Thyroid gland (tissue), 4 donors: ENCODE data around the gene LYRM4. TPM values are rescaled to one million over a fixed set of nuclear protein-coding genes. Genes with fewer than 3 reads are reported as not detected.

ENCODE experiments used
- DNase-seq, 2 donors: peaks; one replicate each; pipeline ENCODE4 v3.0.0-alpha.2; 2019
- H3K27ac ChIP-seq, 3 donors: fragments of 200-600 bp; sonication (generic); 1 replicate in 2 of 3; 2 replicates in 1 of 3; pipeline ENCODE4 v1.5.1; 2016 to 2019; ENCODE audit warnings: mild to moderate bottlenecking in 1 of 3, moderate library complexity in 1 of 3
- H3K27me3 ChIP-seq: fragments of 200-600 bp; sonication (generic); one replicate; pipeline ENCODE4 v1.5.1; 2019
- H3K36me3 ChIP-seq, 2 donors: fragments of 200-600 bp; sonication (generic); one replicate each; pipeline ENCODE4 v1.5.1; 2016 to 2019
- H3K4me1 ChIP-seq, 2 donors: fragments of 200-600 bp; sonication (generic); one replicate each; pipeline ENCODE4 v1.5.1; 2017 to 2019
- H3K4me3 ChIP-seq, 3 donors: fragments of 200-600 bp; sonication (generic); replicated peaks in 1 of 3; 1 replicate in 2 of 3; 2 replicates in 1 of 3; pipeline ENCODE4 v1.5.1; 2016; ENCODE audit warnings: mild to moderate bottlenecking in 1 of 3
- H3K9me3 ChIP-seq: fragments of 200-600 bp; sonication (generic); one replicate; pipeline ENCODE4 v1.5.1; 2017
- CTCF ChIP-seq, 6 experiments: fragments of 200-600 bp in 3 of 6; fragments of 450-650 bp in 3 of 6; sonication (generic) in 3 of 6; IDR thresholded peaks; one replicate each; pipeline ENCODE4 v1.5.1; 2016 to 2019; ENCODE audit warnings: antibody characterized with exemption in 6 of 6, mild to moderate bottlenecking in 2 of 6, inconsistent platforms in 1 of 6, moderate library complexity in 1 of 6
- POLR2A ChIP-seq, 2 donors: fragments of 450-650 bp; IDR thresholded peaks; one replicate each; pipeline ENCODE4 v1.6.1; 2017; ENCODE audit warnings: antibody characterized with exemption in 2 of 2, mild to moderate bottlenecking in 2 of 2, moderate library complexity in 1 of 2
- WGBS, 2 donors: methylation state at CpG; one replicate each; pipeline ENCODE4 v1.1.5; 2017; 5-methylcytosine and 5-hydroxymethylcytosine counted together
- intact Hi-C: fragments of 100-400 bp; cut with DNase I; formaldehyde crosslinking; loops from one replicate; pipeline ENCODE4 v1.15.1; 2023
- total RNA-seq, 4 donors: library from RNA; depleted of rRNA; stranded (reverse); fragments of >200 nt; gene quantifications; one replicate each; pipeline ENCODE4 v1.2.3, GENCODE V29; 2016

Gene LYRM4
- total RNA-seq, result 10 to 100 TPM; 26.7 to 32.2 (median 29.5) TPM

- Histone ChIP-seq H3K27ac (peak within 1 kb of the TSS; percentile 97 to 100 (median 98)), H3K4me1 (peaks cover 28 to 30% of the 10 kb centered on the region in 2 donors), H3K36me3 (no peaks in the 10 kb centered on the region), H3K27me3 (no peaks in the 10 kb centered on the region), H3K4me3 (peak within 1 kb of the TSS; percentile 54 to 86 (median 72)), H3K9me3 (no peaks in the 10 kb centered on the region)
- intact Hi-C loops, result no loop called here
- 0% methylated on average over 18 to 24 of the region's 85 CpGs for WGBS, 2 donors
- peak; percentile 91 to 92 for DNase-seq
- peak in 3 of 6 experiments; percentile 32 to 45 (median 37) for TF ChIP-seq CTCF (IDR thresholded peaks at IDR 0.05)
- peak in 1 of 2 donors; percentile 40 for TF ChIP-seq POLR2A (IDR thresholded peaks at IDR 0.05)
Observed at GRCh38 chr6:5260661-5261544, at the start of gene LYRM4, which contains the start of gene FARS2. LYRM4 (minus strand) TSS chr6:5260950; CDS start chr6:5260733, 217 bp downstream. FARS2 (plus strand) TSS chr6:5261513.

- Histone ChIP-seq H3K27ac (no peak overlapping the region), H3K9me3 (no peaks in the 10 kb centered on the region), H3K4me3 (no peak overlapping the region), H3K4me1 (peaks cover 1 to 6% of the 10 kb centered on the region in 2 donors), H3K36me3 (no peaks in the 10 kb centered on the region), H3K27me3 (no peaks in the 10 kb centered on the region)
- TF ChIP-seq CTCF (IDR thresholded peaks at IDR 0.05) (no peak), POLR2A (IDR thresholded peaks at IDR 0.05) (no peak)
- intact Hi-C loops, result loop anchor here (5.0 to 10.0 kb wide), 2 partner anchors 93 to 166 kb away; no protein-coding TSS in a partner anchor
- DNase-seq, result no peak
- WGBS, 2 donors, result 77 to 81% methylated on average over 4 of the region's 4 CpGs
Observed at GRCh38 chr6:5308066-5308465, 47.3 kb upstream of the LYRM4 start.

GRCh38 chr6:5307058-5307457 lies 46.3 kb upstream of the LYRM4 start:
- H3K4me3 ChIP-seq, result no peak overlapping the region
- no peaks in the 10 kb centered on the region for H3K36me3 ChIP-seq
- no peak overlapping the region for H3K27ac ChIP-seq
- TF ChIP-seq POLR2A (IDR thresholded peaks at IDR 0.05), result no peak
- TF ChIP-seq CTCF (IDR thresholded peaks at IDR 0.05), result no peak
- peaks cover 11 to 16% of the 10 kb centered on the region in 2 donors for H3K4me1 ChIP-seq
- H3K27me3 ChIP-seq, result no peaks in the 10 kb centered on the region
- intact Hi-C loops, result loop anchor here (5.0 to 10.0 kb wide), 2 partner anchors 92 to 165 kb away; no protein-coding TSS in a partner anchor
- DNase-seq, result no peak
- H3K9me3 ChIP-seq, result no peaks in the 10 kb centered on the region

GRCh38 chr6:5305968-5306626 lies 45.3 kb upstream of the LYRM4 start:
- DNase-seq, result no peak
- WGBS, 2 donors, result 68 to 76% methylated on average over 5 of the region's 5 CpGs
- peaks cover 14 to 19% of the 10 kb centered on the region in 2 donors for H3K4me1 ChIP-seq
- H3K4me3 ChIP-seq, result no peak overlapping the region
- H3K36me3 ChIP-seq, result no peaks in the 10 kb centered on the region
- TF ChIP-seq POLR2A (IDR thresholded peaks at IDR 0.05) (no peak), CTCF (IDR thresholded peaks at IDR 0.05) (no peak)
- H3K27ac ChIP-seq, result no peak overlapping the region
- H3K27me3 ChIP-seq, result no peaks in the 10 kb centered on the region
- intact Hi-C loops, result loop anchor here (5.0 to 10.0 kb wide), 2 partner anchors 91 to 164 kb away; no protein-coding TSS in a partner anchor
- H3K9me3 ChIP-seq, result no peaks in the 10 kb centered on the region
